ENCODE data around the gene SH3YL1.

The SH3YL1 gene

DNA sequence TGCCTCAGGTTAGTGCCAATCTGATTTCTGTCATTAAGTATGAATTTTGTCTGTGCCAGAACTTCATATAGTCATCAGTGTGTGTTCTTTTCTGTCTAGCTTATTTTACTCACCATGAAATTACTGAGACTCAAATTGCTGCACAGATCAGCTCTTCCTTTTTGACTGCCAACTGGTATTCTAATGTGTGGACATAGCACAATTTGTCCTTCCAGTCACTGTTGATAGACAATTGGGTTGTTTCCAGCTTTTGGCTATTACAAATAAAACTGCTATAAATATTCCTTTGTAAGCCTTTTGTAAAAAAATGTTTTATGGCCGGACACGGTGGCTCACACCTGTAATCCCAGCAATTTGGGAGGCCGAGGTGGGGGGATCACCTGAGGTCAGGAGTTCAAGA is 7.7 kb downstream of the SH3YL1 start:
- DNase-seq: no peak

DNA sequence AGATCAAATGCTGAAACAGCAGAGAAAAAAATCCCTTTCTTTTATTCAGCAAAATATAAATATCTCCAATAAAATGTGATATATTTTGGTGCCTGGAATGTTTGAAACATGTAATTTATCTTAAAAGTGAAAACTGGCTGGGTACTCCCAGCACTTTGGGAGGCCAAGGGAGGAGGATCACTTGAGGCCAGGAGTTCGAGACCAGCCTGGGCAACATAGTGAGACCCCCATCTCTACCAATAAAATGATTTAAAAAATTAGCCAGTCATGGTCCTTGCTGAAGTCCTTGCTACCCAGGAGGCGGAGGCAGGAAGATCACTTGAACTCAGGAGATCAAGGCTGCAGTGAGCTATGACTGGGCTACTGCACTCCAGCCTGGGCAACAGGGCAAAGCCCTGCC is 8.6 kb downstream of the SH3YL1 start:
- DNase-seq: no peak

DNA sequence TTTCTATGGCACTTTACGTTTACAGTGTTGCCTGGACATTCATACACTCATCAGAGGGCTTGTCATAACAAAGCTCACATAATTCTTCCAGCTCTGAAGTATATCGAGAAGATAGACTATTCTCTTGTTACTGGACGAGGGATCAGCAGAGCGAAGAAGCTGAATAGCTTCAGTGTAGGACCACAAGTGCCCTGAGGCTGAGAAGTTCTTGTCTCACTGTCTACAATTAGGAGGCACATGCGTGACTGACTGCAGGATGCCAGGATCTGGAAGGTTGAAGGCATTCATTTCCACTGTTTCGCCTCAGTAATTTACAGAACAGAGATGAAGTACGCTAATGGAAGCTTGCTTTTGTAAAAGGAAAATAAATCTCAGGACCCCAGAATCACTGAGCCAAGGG is 9.6 kb downstream of the SH3YL1 start:
- no peak for DNase-seq

DNA sequence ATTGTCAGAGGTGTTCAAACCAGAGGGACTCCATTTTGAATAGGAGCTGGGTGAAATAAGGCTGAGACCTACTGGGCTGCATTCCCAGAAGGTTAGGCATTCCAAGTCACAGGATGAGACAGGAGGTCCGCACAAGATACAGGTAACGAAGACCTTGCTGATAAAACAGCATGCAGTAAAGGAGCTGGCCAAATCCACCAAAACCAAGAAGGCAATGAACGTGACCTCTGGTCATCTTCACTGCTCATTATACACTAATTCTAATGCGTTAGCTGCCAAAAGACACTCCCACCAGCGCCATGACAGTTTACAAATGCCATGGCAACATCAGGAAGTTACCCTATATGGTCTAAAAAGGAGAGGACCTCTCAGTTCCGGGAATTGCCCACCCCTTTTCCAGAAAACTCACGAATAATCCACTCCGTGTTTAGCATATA is 10.6 kb downstream of the SH3YL1 start:
- no peak for DNase-seq

DNA sequence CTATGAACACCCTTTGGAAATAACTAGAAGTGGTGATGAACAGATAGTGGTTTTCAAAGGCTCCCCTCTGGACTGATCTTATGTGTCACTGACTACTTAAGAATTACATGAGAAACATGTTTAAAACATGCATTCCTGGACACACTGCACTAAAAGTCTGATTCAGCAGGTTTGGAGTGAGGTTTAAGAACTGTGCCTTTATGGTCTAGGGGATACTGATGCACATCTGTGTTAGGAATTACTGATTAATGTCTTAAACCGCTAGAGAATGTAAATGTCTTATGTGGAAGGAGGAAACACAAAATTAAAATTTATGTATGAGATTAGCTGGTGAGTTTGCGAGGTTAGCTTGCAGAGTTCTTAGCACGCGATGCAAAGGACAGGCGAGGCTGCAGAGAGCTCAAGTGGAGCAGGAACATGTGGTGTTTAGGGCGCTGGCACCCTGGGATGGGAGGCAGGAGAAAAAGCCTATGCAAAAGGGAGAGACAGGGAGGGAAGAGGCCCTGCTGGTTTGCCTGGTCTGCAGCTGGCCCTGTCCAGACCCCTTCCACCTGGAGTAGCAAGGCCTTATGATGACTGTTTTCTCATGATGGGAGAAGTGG is 11.7 kb downstream of the SH3YL1 start:
- peak; percentile 13 for DNase-seq

DNA sequence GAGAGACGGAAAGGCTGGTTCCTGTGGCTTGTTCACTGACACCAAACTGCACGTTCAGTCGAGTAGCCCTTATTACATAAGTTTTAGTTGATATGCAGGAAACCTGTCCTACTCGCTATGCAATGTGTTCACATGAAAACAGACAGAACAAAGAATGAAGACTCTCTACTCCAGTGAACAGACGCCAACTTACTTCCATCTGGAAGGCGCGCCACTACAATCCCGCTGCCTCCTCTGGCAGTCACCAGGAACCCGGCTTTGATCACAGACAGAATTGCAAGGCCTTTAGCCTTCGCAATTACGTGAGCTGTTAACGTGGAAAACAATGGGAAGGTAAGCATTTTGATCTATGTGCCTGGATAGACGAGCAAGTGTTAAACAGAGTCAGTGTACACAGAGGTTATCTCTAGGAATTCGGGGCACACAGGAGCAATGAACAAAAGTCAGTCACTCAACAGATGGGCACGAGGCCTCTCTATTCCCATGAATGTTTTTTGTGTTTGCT is 14.2 kb downstream of the SH3YL1 start:
- no peak for DNase-seq

DNA sequence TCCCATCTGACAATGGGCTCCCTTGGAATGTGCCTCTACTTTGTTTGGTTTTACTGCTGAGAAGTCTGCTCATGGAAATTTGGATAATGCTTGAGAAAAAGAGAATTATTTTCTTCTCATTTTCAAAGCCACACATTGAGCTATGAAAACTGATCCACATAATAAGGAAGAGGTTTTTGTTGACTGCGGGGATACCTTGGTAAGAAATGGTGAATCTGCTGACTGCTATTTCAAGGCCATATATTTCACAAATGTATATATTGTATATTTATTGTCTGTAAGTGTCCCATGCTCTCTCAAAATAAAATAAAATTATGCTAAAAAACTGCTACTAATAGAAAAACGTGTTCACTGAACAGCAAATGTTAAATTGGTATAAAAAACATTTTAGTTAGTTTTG is 15.1 kb downstream of the SH3YL1 start:
- DNase-seq: no peak

DNA sequence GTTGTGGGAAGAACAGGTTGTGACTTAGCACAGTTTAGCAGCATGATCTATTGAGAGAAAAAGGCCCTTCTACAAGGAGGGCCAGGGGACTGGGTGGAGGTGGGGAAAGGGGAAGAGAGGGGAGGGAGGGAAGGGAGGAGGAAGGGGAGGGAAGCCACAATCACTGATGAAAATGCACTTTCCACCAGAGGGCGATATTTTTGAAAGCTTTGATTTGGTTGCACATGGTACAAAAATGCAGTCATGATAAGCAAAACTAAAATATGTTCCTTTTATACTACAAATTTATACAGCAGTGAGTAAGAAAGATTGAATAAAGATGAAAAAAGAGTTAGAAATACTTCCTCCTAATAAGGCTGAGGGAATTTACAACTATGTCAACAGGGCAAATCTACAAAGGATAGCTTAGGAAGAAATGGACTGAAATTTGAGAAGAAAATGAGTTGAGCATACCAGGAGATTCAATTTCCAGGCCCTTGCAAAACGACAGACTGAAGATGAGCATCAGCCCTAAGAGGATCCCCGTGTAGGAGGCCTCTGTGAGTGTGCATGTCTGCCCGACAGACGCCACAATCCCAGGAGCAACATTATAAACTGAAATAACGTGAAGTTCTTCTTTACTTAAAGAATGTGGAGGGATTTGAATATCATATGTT is 17.2 kb downstream of the SH3YL1 start:
- peak; percentile 72 for DNase-seq

DNA sequence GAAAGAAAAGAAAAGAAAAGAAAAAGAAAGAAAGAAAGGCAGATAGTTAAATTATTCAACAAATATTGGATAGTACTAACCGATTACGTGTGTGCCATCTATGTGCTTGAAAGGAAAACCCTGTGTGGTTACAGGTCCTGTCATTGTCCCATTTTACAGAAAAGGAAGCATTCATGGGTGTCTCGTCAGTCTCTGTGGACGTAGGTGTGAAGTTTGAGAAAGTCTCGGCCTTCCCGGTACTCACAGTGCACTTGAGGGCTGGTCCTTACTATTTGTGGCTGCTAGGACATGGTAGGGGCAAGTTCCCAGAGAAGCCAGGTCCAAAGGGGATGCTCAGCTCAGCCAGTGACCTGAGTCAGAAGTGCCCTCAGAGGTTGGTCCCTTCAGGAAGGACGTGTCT is 19.3 kb downstream of the SH3YL1 start:
- no peak for DNase-seq

DNA sequence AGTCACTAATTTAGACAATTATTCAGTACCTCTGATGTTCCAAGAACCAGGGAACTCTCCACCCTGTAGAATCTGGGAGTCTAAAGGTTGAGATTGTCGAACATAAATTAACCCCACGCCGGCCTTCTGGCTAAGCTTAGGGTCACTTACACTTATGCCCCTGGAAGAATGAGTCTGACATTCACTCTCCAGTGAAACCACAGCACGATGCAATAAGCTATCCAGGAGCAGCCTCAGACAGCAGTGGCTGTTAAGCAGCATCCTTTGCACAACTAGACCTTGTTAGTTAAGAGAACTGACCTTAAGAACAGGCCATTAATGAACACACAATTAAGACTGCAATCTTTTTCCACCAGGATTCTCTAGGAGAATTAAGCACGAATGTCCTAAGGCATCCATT is 25.0 kb downstream of the SH3YL1 start:
- DNase-seq: peak; percentile 11

DNA sequence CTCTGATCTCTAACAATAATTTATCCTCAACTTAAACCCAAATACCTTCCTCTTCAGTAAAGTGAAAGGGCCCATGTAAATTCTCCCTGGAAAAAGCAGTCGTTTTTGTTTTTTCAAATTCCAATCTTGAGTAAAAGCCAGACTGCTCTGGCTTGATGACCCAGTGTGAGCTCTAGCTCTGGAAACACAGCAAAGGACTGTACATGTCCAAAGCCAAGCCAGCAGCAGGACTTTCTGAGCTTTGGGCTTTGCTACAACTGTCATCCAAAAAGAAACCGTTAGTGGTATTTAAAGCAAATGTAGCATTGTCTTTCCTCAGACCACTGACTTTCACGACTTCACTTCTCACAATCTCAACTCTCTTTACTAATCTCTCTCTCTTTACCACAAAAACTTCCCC is 25.4 kb downstream of the SH3YL1 start:
- no peak for DNase-seq

DNA sequence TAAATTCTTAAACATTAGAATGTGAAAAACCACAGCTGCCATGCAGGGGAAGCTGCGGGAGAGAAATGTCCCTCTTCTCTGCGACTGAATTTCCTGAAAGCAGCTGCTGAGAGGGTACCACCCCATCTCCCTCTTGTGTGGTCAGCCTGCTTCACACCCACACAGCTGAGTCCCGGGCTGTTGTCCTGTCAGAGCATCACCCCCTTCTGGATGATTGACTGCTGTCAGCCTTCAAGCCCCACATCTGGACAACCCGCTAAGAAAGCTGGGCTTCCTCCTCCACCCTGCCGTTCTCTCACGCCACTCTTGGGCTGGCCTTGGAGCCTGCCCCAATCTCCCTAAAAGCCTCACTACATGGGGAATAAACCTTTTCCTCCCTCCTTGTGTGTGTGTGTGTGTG is 26.0 kb downstream of the SH3YL1 start:
- no peak for DNase-seq

DNA sequence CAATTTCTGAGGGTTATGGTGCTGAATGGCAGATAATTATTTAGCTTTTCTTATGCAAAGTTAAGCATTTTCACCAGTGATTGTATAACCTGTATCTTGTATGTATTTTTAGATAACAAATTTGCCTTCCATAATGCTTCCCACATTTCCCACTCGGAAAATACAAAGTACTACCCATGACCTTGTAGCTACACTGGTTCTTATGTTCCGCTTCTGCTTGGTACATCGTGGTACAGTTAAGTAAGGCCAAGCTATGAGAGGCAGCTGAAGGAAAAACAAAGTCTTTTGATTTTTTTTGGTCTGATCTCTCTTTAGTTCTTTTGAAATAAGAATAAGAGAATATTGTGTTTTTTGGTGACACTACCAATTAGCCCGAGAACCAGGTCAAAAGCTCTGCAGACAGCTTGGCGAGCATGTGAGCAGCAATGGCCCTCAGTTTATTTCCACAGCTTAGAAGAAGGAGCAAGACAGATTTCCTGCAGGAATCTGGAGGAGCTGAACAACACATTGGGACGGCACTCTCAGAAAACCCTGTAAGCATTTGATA is 26.8 kb downstream of the SH3YL1 start:
- DNase-seq: no peak

DNA sequence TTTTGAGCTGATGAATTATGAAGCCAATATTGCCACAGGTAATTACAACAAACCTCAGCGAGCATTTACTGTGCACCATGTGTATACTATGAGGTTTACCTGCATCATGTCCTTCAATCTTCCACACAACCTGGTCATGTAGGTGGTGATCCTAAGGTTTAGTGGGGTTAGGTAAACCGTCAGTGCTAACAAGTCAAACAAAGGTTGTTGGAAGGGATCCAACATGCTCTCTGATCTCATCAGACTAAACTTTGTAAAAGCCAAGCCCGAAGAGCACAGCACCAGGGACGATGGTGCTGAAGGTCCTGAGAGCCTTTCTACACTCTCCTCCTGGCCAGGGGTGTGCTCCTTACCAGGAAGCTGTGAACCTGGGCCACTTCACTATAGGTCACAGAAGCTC is 29.4 kb downstream of the SH3YL1 start:
- no peak for DNase-seq

DNA sequence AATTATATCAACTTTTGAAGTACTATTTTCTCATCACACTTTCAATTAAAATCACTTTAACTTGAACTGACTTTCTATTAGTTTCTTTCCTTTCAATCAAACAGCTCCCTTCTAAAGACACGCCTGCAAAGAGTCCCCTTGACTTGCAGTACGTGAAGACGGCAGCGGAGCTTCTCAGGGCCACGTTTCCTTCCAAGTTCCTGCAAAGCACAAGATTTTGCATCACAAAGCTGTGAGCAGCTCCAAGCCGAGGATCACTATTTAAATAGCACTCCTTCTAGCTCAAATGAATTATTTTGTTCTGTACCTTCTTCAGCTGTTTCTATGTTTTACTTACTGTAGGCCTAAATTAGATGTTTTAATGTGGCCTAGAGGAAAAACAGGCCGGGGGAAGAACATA is 30.8 kb downstream of the SH3YL1 start:
- DNase-seq: no peak

DNA sequence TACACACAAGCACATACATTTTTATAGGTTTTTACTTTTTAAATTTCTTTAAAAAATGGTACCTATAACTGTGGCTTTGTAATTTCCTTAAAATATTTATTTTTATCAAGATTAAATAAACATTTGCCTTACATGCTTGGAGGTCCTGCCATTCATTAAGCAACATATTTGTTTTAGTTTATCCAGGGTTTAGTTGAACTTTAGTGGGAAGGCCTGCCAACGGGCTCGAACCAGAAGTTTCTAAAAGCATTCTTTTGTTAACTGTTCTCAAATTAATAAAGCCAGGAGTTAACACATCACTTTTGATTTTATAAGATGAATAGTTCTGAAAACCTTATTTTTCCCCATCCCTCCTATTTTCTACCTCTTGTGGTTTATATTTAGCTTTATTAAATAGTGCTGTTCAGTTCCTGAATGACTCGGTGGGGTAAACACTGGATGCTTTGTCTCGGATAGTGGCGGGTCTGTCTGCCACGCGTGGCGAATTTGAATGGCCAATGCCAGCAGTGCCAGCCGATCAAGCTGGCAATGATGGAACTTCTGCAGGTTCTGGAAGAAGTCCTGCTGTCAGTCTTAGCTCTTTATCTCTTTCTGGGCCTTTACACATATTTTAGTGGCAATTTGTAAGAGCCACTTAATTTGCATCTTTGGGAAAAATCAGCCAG is 32.2 kb downstream of the SH3YL1 start:
- DNase-seq: no peak

DNA sequence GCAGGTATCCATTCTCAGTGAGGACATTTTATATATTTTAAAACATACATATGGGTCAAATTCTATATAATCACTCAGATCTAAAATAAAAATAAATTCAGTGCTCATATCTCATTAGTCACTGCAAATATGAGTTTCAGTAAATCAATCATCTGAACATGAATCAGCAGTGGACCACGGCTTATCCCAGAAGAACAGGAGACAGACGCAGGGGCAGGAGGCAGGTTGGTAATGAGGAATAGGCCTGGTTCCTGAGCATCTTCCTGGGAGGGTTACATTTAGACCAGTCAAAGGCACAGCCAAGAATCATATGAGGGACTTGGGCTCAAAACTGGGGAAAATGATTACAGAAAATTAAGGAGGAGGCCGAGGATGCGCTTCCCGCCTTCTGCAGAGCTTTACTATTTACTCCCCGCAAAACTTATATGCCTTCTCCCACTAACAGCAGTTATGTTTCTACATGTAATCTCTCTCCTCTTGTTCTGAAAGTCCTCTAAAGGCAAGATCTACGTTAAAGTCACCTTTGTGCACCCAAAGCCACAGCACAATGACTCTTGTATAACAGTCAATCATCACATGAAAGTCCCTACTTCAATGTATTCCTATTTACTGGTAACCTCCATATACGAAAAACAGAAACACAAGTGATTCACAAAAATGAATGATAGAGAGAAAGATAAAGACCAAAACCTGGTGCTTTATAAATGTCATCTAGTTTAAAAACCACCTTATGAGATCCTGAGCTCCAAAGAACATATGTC is 35.1 kb downstream of the SH3YL1 start:
- no peak for DNase-seq

DNA sequence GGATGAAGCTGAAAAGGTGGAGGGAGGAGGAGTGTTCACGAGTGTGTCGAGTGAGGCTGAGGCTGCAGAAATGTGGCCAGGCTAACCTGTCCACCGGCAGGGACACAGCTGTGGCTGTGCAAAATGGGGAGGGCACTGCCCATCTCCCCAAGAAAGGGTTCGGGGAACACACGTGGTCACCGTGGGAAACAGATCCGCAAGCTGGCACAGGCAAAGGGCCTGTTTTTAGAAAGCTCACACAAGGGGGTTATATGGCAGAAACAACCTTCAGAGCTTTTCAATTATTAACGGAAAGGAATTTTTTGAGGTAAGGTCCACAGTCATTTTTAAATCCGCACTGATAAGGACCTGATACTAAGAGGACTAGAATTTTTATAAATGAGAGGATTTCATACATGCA is 35.7 kb downstream of the SH3YL1 start:
- DNase-seq: no peak

DNA sequence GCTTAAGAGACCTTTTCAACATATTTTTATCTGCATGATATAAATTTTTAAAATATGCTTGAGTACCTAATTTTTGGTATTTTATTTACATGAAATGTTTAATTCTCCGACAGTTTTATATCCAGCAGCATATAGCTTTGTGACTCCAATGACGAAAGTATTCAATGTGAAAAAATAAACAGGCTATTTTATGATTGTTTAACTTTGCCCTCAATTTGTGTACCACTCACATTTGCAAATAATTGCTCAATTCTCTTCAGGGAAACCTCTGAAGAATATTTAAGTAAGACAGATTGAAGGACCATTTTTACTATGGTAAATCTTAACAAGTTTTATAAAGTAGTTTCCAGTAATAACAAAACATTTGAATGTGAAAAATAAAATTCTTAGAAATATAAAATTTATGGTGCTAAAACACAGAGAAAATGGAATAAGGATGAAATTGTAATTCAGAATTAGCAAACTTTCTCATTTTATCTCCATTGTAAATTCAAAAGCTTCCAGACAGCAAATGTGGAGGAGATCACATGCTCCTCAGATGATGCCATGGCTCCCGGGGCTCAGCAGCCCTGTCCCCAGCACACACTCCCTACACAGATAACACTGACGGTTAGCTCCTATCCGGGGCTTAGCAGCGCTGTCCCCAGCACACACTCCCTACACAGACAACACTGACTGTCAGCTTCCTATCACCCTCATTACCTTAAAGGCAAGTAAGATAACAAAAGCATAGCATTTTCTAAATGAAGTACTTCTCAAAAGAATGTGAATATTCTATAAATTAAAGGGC is 39.7 kb downstream of the SH3YL1 start:
- no peak for DNase-seq

DNA sequence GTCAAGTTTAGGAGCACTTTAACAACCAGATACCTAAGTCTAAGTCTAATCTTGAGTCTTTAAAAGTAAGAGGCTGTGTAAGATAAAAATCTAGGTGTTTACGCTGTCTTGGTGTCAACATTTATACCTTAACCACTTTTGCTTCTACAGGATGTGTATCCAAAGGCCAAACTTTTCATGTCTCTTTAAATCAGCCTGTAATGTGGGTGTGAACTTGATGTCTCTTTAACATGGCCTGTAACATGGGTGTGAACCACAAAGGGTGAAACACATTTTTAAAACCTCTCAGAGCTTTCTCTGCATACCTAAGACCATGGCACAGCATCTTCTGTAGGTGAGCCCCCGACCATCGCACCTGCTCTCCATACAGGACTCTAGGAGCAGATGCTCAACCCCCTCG is 40.4 kb downstream of the SH3YL1 start:
- no peak for DNase-seq

DNA sequence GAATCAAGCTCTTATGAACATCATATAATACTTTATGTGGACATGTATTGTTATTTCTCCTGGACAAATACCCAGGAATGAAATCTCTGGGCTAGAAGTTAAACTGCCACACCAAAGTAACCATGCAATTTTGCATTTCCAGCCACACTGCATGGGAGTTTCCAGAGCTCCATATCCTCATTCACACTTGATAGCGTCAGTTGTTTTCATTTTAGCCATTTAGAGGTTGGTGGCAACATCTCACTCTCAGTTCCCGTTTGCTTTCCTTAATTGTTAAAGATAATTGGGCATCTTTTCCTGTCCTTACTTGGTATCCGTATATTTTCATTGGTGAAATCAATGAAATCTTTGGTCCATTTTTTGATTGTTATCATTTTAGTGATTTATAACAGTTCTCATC is 47.8 kb downstream of the SH3YL1 start:
- DNase-seq: no peak

DNA sequence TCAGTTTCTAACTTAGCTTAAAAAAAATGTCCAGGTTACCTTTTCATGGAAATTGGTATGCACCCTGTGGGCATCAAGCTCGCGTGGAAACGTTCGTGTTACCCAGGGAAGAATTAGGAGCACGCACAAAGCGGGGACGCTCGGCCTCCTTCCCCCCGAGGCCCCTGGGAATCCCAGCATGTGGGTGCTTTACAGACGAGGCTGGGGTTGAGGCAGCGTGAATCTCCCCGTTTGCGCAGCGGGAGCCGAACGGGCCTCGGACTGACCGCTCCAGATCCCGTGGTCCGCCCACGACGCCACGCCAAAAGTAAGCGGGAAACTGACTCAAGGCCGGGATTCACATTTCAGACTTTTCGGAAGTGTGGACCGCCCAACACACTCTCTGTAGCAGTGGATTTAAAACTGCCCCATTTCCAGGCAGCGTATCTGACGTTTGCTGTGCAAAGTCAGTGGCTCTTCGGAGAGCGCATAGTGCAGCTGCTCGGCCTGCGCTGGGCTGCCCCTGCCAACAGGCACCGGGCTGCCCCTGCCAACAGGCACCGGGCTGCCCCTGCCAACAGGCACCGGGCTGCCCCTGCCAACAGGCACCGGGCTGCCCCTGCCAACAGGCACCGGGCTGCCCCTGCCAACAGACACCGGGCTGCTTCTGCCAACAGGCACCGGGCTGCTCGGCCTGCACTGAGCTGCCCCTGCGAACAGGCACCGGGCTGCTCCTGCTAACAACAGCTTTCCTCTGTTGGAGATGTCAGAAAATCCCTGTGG is 49.7 kb downstream of the SH3YL1 start:
- no peak for DNase-seq
